Measurements from ENCODE around the gene UGT1A7.
"Not testable (repeated sequence)": the region's sequence is repeated elsewhere in the genome, so short reads cannot be mapped to it uniquely, and the experiment has no call there.

UGT1A7 gene

DNA sequence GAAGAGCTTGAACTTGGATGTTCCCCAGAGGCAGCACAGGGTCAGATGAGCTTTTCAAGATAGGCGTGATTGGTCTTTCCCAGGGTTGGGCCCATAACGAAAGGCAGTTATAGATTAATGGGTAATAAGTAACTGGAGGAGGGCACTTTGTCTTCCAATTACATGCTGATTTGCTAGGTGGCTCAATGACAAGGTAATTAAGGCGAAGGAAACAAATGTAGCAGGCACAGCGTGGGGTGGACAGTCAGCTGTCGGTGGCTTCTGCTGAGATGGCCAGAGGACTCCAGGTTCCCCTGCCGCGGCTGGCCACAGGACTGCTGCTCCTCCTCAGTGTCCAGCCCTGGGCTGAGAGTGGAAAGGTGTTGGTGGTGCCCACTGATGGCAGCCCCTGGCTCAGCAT, 36.9 kb downstream of the UGT1A7 start, which contains the start of gene UGT1A4:
Gene UGT1A4 (plus strand): TSS at position 185 of the 400 bp plus-strand sequence. CDS start 85 bp downstream, at position 270.
- Histone ChIP-seq H3K9me3 (replicated peaks; ENCODE audit: low read length) (no peaks in the 10 kb centered on the region), H3K9ac (ENCODE audit: low read depth, low read length) (no peak within 1 kb of the TSS), H3K27me3 (ENCODE audit: control insufficient read depth, insufficient read depth, low read length) (peaks cover 10% of the 10 kb centered on the region), H3K4me3 (ENCODE audit: low read length) (no peak within 1 kb of the TSS), H3K4me2 (ENCODE audit: low read length) (no peak within 1 kb of the TSS), H3K36me3 (ENCODE audit: insufficient read depth, low read length) (no peaks in the 10 kb centered on the region), H3K4me1 (ENCODE audit: control insufficient read depth, insufficient read depth, low read length) (no peaks in the 10 kb centered on the region)

DNA sequence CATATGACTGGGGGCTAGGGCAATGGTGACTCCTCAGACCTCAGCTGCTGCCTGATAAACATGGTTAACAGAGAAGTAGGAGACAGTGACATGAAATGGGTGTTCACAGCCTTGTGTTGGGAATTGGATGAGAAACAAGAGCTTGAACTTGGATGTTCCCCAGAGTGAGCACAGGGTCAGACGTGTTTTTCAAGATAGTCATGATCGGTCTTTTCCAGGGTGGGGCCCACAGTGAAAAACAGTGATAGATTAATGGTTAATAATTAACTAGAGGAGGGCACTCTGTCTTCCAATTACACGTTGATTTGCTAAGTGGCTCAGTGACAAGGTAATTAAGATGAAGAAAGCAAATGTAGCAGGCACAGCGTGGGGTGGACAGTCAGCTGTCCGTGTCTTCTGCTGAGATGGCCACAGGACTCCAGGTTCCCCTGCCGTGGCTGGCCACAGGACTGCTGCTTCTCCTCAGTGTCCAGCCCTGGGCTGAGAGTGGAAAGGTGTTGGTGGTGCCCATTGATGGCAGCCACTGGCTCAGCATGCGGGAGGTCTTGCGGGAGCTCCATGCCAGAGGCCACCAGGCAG, 47.1 kb downstream of the UGT1A7 start, which contains the start of gene UGT1A3:
Gene UGT1A3 (plus strand): TSS at position 320 of the 579 bp plus-strand sequence. CDS start 85 bp downstream, at position 405.
- H3K4me3 ChIP-seq (ENCODE audit: low read length) = no peak within 1 kb of the TSS
- no peaks in the 10 kb centered on the region for H3K36me3 ChIP-seq (ENCODE audit: insufficient read depth, low read length)
- no peak within 1 kb of the TSS for H3K4me2 ChIP-seq (ENCODE audit: low read length)
- H3K27me3 ChIP-seq (ENCODE audit: control insufficient read depth, insufficient read depth, low read length) = no peaks in the 10 kb centered on the region
- no peaks in the 10 kb centered on the region for H3K4me1 ChIP-seq (ENCODE audit: control insufficient read depth, insufficient read depth, low read length)
- no peak within 1 kb of the TSS for H3K9ac ChIP-seq (ENCODE audit: low read depth, low read length)
- H3K9me3 ChIP-seq (replicated peaks; ENCODE audit: low read length) = no peaks in the 10 kb centered on the region

GRCh38 chr2:233736868-233737653, 55.4 kb downstream of the UGT1A7 start:
- not testable (repeated sequence) for H3K36me3 ChIP-seq (ENCODE audit: insufficient read depth, low read length); H3K9ac ChIP-seq (ENCODE audit: low read depth, low read length); H3K4me3 ChIP-seq (ENCODE audit: low read length); H3K4me2 ChIP-seq (ENCODE audit: low read length); H3K4me1 ChIP-seq (ENCODE audit: control insufficient read depth, insufficient read depth, low read length); H3K9me3 ChIP-seq (replicated peaks; ENCODE audit: low read length); H3K27me3 ChIP-seq (ENCODE audit: control insufficient read depth, insufficient read depth, low read length)

DNA sequence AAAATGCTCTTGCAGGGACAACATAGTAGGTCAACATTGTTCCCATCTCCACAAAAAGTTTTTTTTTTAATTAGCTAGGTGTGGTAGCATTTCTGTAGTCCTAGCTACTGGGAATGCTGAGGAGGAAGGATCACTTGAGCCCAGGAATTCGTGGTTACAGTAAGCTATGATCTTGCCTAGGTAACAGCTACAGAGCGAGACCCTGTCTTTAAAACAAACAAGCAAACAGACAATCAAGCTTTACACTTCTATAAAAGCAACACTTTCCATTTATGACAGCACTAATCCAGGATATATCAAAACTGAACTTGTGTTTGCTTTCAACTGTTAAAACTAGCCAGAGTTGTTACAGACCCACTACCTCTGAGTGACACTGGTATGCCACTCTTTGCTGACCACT, 59.2 kb downstream of the UGT1A7 start:
- Histone ChIP-seq H3K36me3 (ENCODE audit: insufficient read depth, low read length) (no peaks in the 10 kb centered on the region), H3K4me3 (ENCODE audit: low read length) (no peak overlapping the region), H3K9ac (ENCODE audit: low read depth, low read length) (no peak overlapping the region), H3K27me3 (ENCODE audit: control insufficient read depth, insufficient read depth, low read length) (peaks cover 2% of the 10 kb centered on the region), H3K4me2 (ENCODE audit: low read length) (no peak overlapping the region), H3K9me3 (replicated peaks; ENCODE audit: low read length) (no peaks in the 10 kb centered on the region), H3K4me1 (ENCODE audit: control insufficient read depth, insufficient read depth, low read length) (no peaks in the 10 kb centered on the region)

DNA sequence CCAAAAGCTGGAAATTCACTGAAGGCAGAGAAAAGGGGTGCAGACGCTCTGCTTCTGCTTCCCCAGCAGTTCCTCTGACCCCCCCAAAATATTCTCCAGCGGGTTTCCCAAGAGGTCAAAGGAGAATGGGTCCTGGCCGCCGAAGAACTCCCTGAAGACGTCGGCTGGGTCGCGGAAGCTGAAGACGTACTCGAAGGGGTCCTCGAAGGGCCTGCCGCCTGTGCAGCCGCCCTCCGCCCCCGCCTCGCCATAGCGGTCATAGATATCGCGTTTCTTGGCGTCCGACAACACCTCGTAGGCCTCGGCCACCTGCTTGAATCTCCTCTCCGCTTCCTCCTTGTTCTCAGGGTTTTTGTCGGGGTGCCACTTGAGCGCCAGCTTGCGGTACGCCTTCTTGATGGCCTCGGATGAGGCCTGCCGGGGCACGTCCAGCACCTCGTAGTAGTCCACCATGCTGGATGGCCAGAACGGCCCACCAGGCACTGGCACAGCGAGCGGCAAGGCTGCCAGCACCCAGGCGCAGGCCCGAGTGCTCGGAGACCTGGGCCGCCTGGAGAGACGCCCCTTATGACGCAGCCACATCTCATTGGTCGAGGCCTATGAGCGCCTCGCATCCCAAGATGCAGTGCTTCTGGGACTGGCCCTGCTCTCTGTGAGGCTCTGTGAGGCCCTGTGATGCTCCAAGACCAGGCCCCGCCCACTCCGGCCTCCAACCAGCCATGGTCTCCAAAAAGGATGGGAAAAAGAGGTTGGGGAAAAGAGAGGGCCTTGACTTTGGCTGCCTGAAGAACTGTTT, 62.0 kb downstream of the UGT1A7 start:
- no peak overlapping the region for H3K4me2 ChIP-seq (ENCODE audit: low read length)
- no peaks in the 10 kb centered on the region for H3K9me3 ChIP-seq (replicated peaks; ENCODE audit: low read length)
- H3K4me1 ChIP-seq (ENCODE audit: control insufficient read depth, insufficient read depth, low read length) = no peaks in the 10 kb centered on the region
- no peaks in the 10 kb centered on the region for H3K36me3 ChIP-seq (ENCODE audit: insufficient read depth, low read length)
- peaks cover 5% of the 10 kb centered on the region for H3K27me3 ChIP-seq (ENCODE audit: control insufficient read depth, insufficient read depth, low read length)
- H3K4me3 ChIP-seq (ENCODE audit: low read length) = no peak overlapping the region
- no peak overlapping the region for H3K9ac ChIP-seq (ENCODE audit: low read depth, low read length)

DNA sequence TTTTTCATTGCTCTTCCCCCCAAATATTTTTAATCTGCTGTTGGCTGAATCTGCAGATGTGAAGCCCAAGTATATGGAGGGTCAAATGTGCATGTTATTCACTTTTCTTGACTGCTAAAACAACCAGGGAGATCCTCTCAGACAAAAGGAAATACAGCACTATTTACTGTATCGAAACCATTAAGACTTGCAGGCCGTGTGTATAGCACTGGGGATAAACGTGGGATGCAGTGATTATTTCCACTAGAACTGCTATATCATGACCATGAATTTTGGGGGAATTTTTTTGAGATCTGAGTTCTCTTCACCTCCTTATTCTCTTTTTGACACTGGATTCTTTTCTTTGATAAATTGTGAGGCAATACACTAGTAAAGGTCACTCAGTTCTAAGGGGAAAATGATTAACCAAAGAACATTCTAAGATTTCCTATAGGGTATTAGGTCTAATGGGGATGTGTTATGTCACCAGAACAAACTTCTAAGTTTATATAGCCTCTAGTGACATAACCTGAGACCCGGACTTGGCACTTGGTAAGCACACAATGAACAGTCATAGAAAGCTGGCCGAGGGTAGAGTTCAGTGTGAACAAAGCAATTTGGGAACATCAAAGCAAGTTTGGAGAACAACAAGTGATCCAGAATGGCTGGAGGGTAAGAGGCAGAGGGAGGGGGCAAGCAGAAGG, 63.5 kb downstream of the UGT1A7 start:
- Histone ChIP-seq H3K9ac (ENCODE audit: low read depth, low read length) (no peak overlapping the region), H3K27me3 (ENCODE audit: control insufficient read depth, insufficient read depth, low read length) (peaks cover 5% of the 10 kb centered on the region), H3K9me3 (replicated peaks; ENCODE audit: low read length) (no peaks in the 10 kb centered on the region), H3K4me3 (ENCODE audit: low read length) (no peak overlapping the region), H3K4me1 (ENCODE audit: control insufficient read depth, insufficient read depth, low read length) (no peaks in the 10 kb centered on the region), H3K36me3 (ENCODE audit: insufficient read depth, low read length) (no peaks in the 10 kb centered on the region), H3K4me2 (ENCODE audit: low read length) (no peak overlapping the region)

- H3K4me1 ChIP-seq (ENCODE audit: control insufficient read depth, insufficient read depth, low read length); H3K27me3 ChIP-seq (ENCODE audit: control insufficient read depth, insufficient read depth, low read length); H3K36me3 ChIP-seq (ENCODE audit: insufficient read depth, low read length); H3K9ac ChIP-seq (ENCODE audit: low read depth, low read length); H3K4me2 ChIP-seq (ENCODE audit: low read length); H3K9me3 ChIP-seq (replicated peaks; ENCODE audit: low read length); H3K4me3 ChIP-seq (ENCODE audit: low read length): not testable (repeated sequence)
Measured at GRCh38 chr2:233745838-233746237, 64.1 kb downstream of the UGT1A7 start.

DNA sequence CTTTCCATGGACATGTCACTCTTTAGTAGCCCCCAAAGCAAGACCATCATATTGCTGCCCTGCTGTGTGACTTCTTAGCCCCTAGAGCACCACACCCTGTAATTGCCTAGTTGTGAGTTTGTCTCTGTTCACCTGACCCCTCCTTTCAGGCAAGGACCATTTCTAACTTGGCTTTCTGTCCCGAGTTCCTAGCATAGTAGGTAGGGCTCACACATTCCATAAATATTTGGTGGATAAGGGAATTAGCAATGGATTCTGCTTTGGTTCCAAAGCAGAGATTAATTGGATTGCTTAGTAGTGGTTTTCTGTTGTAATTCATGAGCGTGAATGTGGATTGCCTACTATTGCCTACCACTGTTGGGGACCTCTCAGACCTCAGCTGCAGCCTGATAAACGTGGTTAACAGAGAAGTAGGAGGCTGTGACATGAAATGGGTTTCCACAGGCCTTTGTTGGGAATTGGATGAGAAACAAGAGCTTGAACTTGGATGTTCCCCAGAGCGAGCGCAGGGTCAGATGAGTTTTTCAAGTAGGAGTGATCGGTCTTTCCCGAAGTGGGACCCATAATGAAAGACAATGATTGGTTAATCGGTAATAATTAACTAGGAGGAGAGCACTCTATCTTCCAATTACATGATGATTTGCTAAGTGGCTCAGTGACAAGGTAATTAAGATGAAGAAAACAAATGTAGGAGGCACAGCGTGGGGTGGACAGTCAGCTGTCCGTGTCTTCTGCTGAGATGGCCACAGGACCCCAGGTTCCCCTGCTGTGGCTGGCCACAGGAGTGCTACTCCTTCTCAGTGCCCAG, 65.0 kb downstream of the UGT1A7 start:
- Histone ChIP-seq H3K9me3 (replicated peaks; ENCODE audit: low read length) (no peaks in the 10 kb centered on the region), H3K27me3 (ENCODE audit: control insufficient read depth, insufficient read depth, low read length) (peaks cover 5% of the 10 kb centered on the region), H3K4me3 (ENCODE audit: low read length) (no peak overlapping the region), H3K4me1 (ENCODE audit: control insufficient read depth, insufficient read depth, low read length) (no peaks in the 10 kb centered on the region), H3K9ac (ENCODE audit: low read depth, low read length) (no peak overlapping the region), H3K36me3 (ENCODE audit: insufficient read depth, low read length) (no peaks in the 10 kb centered on the region), H3K4me2 (ENCODE audit: low read length) (no peak overlapping the region)

- H3K4me1 ChIP-seq (ENCODE audit: control insufficient read depth, insufficient read depth, low read length) = no peaks in the 10 kb centered on the region
- no peaks in the 10 kb centered on the region for H3K9me3 ChIP-seq (replicated peaks; ENCODE audit: low read length)
- no peak overlapping the region for H3K4me2 ChIP-seq (ENCODE audit: low read length)
- H3K4me3 ChIP-seq (ENCODE audit: low read length) = no peak overlapping the region
- no peak overlapping the region for H3K9ac ChIP-seq (ENCODE audit: low read depth, low read length)
- peaks cover 5% of the 10 kb centered on the region for H3K27me3 ChIP-seq (ENCODE audit: control insufficient read depth, insufficient read depth, low read length)
- no peaks in the 10 kb centered on the region for H3K36me3 ChIP-seq (ENCODE audit: insufficient read depth, low read length)
Measured at GRCh38 chr2:233747283-233747544, 65.5 kb downstream of the UGT1A7 start.

GRCh38 chr2:233750689-233751088, 69.0 kb downstream of the UGT1A7 start:
- not testable (repeated sequence) for H3K4me3 ChIP-seq (ENCODE audit: low read length); H3K9me3 ChIP-seq (replicated peaks; ENCODE audit: low read length); H3K4me1 ChIP-seq (ENCODE audit: control insufficient read depth, insufficient read depth, low read length); H3K4me2 ChIP-seq (ENCODE audit: low read length); H3K36me3 ChIP-seq (ENCODE audit: insufficient read depth, low read length); H3K9ac ChIP-seq (ENCODE audit: low read depth, low read length); H3K27me3 ChIP-seq (ENCODE audit: control insufficient read depth, insufficient read depth, low read length)

All from skeletal muscle satellite cell (primary cell).